ENCODE data around the gene CGRRF1. TPM values are rescaled to one million over a fixed set of nuclear protein-coding genes. Genes with fewer than 3 reads are reported as not detected.

CGRRF1 gene
- total RNA-seq, 1 donor from 2014 or later = 16.6 TPM

GRCh38 chr14:54570047-54570446 lies 60.3 kb downstream of the CGRRF1 start:
- H3K4me1 Mint-ChIP-seq (ENCODE audit: low read depth, unreplicated experiment) = peaks cover 28% of the 10 kb centered on the region
- no peak for DNase-seq (ENCODE audit: low read depth)
- H3K4me1 ChIP-seq (ENCODE audit: insufficient read depth, low read length) = peaks cover 26% of the 10 kb centered on the region
- peaks cover 43% of the 10 kb centered on the region for H4K20me1 ChIP-seq (ENCODE audit: insufficient read depth, low read length)
- H3K27ac ChIP-seq (ENCODE audit: low read depth, low read length) = peak overlapping the region; percentile 74
- H3K4me3 Mint-ChIP-seq (ENCODE audit: unreplicated experiment) = peak overlapping the region; percentile 99
- no peaks in the 10 kb centered on the region for H3K9me3 ChIP-seq (ENCODE audit: insufficient read depth, low read depth, low read length)
- no peaks in the 10 kb centered on the region for H3K27me3 Mint-ChIP-seq (ENCODE audit: low read depth, unreplicated experiment)
- peaks cover 2% of the 10 kb centered on the region for H3K9me3 Mint-ChIP-seq (ENCODE audit: unreplicated experiment)
- peak overlapping the region; percentile 41 for H3K4me3 ChIP-seq (ENCODE audit: insufficient read depth, low read depth, low read length)
- peaks cover 40% of the 10 kb centered on the region for H3K36me3 Mint-ChIP-seq (ENCODE audit: low read depth, unreplicated experiment)
- peak overlapping the region; percentile 87 for H3K4me2 ChIP-seq (ENCODE audit: low read length)
- TF ChIP-seq EZH2 (IDR thresholded peaks at IDR 0.05; ENCODE audit: insufficient read depth, low read length) = no peak
- TF ChIP-seq CTCF (IDR thresholded peaks at IDR 0.05; ENCODE audit: insufficient read depth, low read depth, low read length) = no peak
- no peak for FAIRE-seq
- peaks cover 80% of the 10 kb centered on the region for H3K79me2 ChIP-seq (ENCODE audit: insufficient read depth, low read length)
- peak overlapping the region; percentile 54 for H3K9ac ChIP-seq (ENCODE audit: low read length)
- H3K36me3 ChIP-seq (ENCODE audit: insufficient read depth, low read length) = peaks cover 14% of the 10 kb centered on the region
- H3K27ac Mint-ChIP-seq (ENCODE audit: unreplicated experiment) = peak overlapping the region; percentile 76
- no peaks in the 10 kb centered on the region for H3K27me3 ChIP-seq (ENCODE audit: insufficient read depth, low read length)
- H2AFZ ChIP-seq (ENCODE audit: low read depth, low read length) = no peak overlapping the region

- peak overlapping the region; percentile 99 for H3K4me3 Mint-ChIP-seq (ENCODE audit: unreplicated experiment)
- peaks cover 44% of the 10 kb centered on the region for H3K36me3 Mint-ChIP-seq (ENCODE audit: low read depth, unreplicated experiment)
- H3K4me1 Mint-ChIP-seq (ENCODE audit: low read depth, unreplicated experiment) = peaks cover 34% of the 10 kb centered on the region
- peak overlapping the region; percentile 76 for H3K27ac Mint-ChIP-seq (ENCODE audit: unreplicated experiment)
- Histone ChIP-seq H3K27ac (ENCODE audit: low read depth, low read length) (peak overlapping the region; percentile 74), H3K79me2 (ENCODE audit: insufficient read depth, low read length) (peaks cover 87% of the 10 kb centered on the region), H3K9me3 (ENCODE audit: insufficient read depth, low read depth, low read length) (no peaks in the 10 kb centered on the region), H3K4me1 (ENCODE audit: insufficient read depth, low read length) (peaks cover 19% of the 10 kb centered on the region), H3K4me2 (ENCODE audit: low read length) (peak overlapping the region; percentile 87), H3K27me3 (ENCODE audit: insufficient read depth, low read length) (no peaks in the 10 kb centered on the region), H3K36me3 (ENCODE audit: insufficient read depth, low read length) (peaks cover 14% of the 10 kb centered on the region), H3K4me3 (ENCODE audit: insufficient read depth, low read depth, low read length) (peak overlapping the region; percentile 41), H2AFZ (ENCODE audit: low read depth, low read length) (no peak overlapping the region), H4K20me1 (ENCODE audit: insufficient read depth, low read length) (peaks cover 51% of the 10 kb centered on the region), H3K9ac (ENCODE audit: low read length) (peak overlapping the region; percentile 54)
- H3K9me3 Mint-ChIP-seq (ENCODE audit: unreplicated experiment) = peaks cover 2% of the 10 kb centered on the region
- FAIRE-seq (peak; percentile 64), DNase-seq (ENCODE audit: low read depth) (peak; percentile 88)
- H3K27me3 Mint-ChIP-seq (ENCODE audit: low read depth, unreplicated experiment) = no peaks in the 10 kb centered on the region
- TF ChIP-seq CTCF (IDR thresholded peaks at IDR 0.05; ENCODE audit: insufficient read depth, low read depth, low read length) = no peak
- no peak for TF ChIP-seq EZH2 (IDR thresholded peaks at IDR 0.05; ENCODE audit: insufficient read depth, low read length)
Observed at GRCh38 chr14:54570631-54571415, 61.1 kb downstream of the CGRRF1 start.

- Histone ChIP-seq H3K4me3 (ENCODE audit: insufficient read depth, low read depth, low read length) (no peak overlapping the region), H3K4me1 (ENCODE audit: insufficient read depth, low read length) (peaks cover 19% of the 10 kb centered on the region), H3K79me2 (ENCODE audit: insufficient read depth, low read length) (peaks cover 98% of the 10 kb centered on the region), H3K36me3 (ENCODE audit: insufficient read depth, low read length) (peaks cover 18% of the 10 kb centered on the region), H3K9me3 (ENCODE audit: insufficient read depth, low read depth, low read length) (no peaks in the 10 kb centered on the region), H2AFZ (ENCODE audit: low read depth, low read length) (no peak overlapping the region), H3K27me3 (ENCODE audit: insufficient read depth, low read length) (no peaks in the 10 kb centered on the region), H3K9ac (ENCODE audit: low read length) (no peak overlapping the region), H3K4me2 (ENCODE audit: low read length) (no peak overlapping the region), H3K27ac (ENCODE audit: low read depth, low read length) (no peak overlapping the region), H4K20me1 (ENCODE audit: insufficient read depth, low read length) (peaks cover 66% of the 10 kb centered on the region)
- H3K27me3 Mint-ChIP-seq (ENCODE audit: low read depth, unreplicated experiment) = no peaks in the 10 kb centered on the region
- TF ChIP-seq EZH2 (IDR thresholded peaks at IDR 0.05; ENCODE audit: insufficient read depth, low read length) = no peak
- peak; percentile 34 for TF ChIP-seq CTCF (IDR thresholded peaks at IDR 0.05; ENCODE audit: insufficient read depth, low read depth, low read length)
- H3K9me3 Mint-ChIP-seq (ENCODE audit: unreplicated experiment) = peaks cover 2% of the 10 kb centered on the region
- H3K27ac Mint-ChIP-seq (ENCODE audit: unreplicated experiment) = peak overlapping the region; percentile 10
- FAIRE-seq (no peak), DNase-seq (ENCODE audit: low read depth) (no peak)
- no peak overlapping the region for H3K4me3 Mint-ChIP-seq (ENCODE audit: unreplicated experiment)
- H3K4me1 Mint-ChIP-seq (ENCODE audit: low read depth, unreplicated experiment) = peaks cover 46% of the 10 kb centered on the region
- peaks cover 44% of the 10 kb centered on the region for H3K36me3 Mint-ChIP-seq (ENCODE audit: low read depth, unreplicated experiment)
Observed at GRCh38 chr14:54572316-54572715, 62.6 kb downstream of the CGRRF1 start.

Measured in astrocyte (in vitro differentiated cells and primary cell).